ENCODE results near the gene ATAD2B.

ATAD2B gene

DNA sequence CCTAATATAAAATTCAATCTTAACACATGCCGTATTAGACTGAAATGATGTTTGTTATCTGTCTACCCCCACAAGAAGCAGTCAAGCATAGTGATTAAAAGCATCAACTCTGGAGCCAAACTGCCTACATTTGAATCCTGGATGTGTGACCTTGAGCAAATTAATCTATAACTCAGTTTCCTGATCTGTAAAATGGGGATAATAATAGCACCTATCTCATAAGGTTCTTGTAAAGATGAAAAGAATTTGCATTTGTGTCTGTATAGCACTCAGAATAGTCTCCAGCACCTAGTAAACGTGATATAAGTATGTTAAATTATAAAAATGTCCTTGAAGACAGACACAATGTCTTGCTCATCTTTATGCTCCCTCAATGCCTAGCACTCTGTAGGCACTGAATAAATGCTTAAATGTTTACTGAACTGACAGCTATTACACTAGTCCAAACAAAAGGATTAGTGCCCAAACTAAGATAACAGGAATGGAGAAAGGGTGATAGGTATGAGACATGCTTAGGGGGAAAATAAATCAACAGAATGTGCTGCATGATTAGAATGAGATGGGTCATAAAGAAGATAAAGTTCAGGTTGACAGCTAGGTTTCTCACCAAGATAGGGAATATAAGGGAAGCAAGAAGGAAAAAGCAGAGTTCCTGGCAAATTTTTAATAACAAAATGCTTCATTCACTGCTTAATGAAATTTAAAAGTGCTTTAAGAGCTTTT lies 180.6 kb downstream of the ATAD2B start:
- DNase-seq (ENCODE audit: low read depth, low spot score) = no peak

DNA sequence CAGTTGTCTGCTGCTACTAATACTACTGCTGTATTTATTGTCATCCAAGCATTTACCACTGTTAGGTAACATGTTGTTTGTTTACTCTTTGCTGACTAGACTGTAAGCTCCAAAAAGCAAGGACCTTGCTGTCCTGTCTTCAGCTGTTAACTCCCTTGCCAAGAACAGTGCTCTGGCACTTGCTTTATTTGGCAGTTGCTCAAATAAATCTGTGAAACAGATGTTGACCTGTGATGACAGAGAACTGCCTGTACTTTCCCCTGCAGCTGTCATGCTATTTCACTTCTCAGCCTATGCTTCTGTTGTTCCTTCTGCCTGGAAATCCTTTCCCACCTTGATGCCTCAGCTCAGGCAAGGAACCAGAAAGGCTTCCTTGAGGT lies 181.2 kb downstream of the ATAD2B start:
- DNase-seq (ENCODE audit: low read depth, low spot score) = no peak

DNA sequence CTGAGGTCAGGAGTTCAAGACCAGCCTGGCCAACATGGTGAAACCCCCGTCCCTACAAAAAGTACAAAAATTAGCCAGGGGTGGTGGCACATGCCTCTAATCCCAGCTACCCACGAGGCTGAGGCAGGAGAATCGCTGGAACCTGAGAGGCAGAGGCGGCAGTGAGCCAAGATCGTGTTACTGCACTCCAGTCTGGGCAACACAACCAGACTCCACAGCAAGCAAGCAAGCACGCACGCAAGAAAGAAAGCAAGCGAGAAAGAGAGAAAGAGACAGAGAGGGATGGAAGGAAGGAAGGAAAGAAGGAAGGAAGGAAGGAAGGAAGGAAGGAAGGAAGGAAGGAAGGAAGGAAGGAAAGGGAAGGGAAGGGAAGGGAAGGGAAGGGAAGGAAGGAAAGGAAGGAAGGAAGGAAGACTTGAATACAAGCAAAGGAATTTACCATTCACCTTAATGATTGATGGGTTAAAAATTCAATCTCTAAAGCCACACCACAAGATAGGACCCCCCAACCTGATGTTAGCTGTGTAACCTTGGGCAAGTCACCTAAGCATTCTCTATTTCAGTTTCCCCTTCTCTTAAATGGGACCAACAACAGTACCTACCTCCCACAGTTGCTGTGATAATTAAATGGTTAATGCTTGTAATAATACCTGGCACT lies 181.7 kb downstream of the ATAD2B start:
- no peak for DNase-seq (ENCODE audit: low read depth, low spot score)

DNA sequence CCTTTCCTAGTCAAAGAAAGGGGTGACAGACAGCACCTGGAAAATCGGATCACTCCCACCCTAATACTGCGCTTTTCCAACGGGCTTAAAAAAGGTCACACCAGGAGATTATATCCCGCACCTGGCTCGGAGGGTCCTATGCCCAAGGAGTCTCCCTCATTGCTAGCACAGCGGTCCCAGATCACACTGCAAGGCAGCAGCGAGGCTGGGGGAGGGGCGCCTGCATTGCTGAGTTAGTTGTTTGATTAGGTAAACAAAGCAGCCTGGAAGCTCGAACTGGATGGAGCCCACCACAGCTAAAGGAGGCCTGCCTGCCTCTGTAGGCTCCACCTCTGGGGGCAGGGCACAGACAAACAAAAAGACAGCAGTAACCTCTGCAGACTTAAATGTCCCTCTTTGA lies 190.1 kb downstream of the ATAD2B start:
- peak; percentile 14 for DNase-seq (ENCODE audit: low read depth, low spot score)

DNA sequence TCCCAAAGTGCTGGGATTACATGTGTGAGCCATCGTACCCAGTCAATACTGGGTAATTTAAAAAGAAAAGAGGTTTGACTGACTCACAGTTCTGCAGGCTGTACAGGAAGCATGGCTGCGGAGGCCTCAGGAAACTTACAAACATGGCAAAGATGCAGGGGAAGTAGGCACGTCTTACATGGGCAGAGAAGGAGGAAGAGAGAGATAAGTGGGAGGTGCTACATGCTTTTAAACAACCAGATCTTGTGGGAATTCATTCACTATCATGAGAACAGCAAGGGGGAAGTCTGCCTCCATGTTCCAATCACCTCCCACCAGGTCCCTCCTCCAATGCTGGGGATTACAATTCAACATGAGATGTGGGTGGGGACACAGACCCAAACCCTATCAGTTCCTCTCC lies 192.5 kb downstream of the ATAD2B start:
- no peak for DNase-seq (ENCODE audit: low read depth, low spot score)

DNA sequence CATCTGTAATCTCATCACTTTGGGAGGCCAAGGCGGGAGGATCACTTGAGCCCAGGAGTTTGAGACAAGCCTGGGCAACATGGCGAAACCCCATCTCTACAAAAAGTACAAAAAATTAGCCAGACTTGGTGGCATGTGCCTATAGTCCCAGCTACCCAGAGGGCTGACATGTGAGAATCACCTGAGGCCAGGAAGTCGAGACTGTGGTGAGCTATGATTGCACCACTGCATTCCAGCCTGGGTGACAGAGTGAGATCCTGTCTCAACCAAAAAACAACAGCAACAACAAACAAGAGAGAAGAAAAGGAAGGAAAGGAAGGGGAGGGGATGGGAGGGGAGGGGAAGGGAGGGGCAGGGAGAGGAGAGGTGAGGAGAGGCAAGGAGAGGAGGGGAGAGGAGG lies 203.9 kb downstream of the ATAD2B start:
- DNase-seq (ENCODE audit: low read depth, low spot score) = peak; percentile 16

DNA sequence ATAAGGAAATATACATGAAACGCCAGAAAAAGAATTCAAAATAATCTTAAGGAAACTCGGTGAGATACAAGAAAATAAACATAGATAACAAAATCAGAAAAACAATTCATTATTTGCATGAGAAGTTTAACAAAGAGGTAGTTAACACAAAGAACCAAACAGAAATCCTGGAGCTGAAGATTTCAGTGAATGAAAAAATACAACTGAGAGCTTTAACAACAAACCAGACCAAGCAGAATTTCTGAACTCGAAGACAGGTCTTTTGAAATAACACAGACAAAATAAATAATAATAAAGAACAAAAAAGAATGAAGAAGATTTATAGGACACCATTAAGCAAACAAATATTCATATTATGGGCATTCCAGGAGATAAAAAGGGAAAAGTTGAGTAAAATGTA lies 204.7 kb downstream of the ATAD2B start:
- no peak for DNase-seq (ENCODE audit: low read depth, low spot score)

DNA sequence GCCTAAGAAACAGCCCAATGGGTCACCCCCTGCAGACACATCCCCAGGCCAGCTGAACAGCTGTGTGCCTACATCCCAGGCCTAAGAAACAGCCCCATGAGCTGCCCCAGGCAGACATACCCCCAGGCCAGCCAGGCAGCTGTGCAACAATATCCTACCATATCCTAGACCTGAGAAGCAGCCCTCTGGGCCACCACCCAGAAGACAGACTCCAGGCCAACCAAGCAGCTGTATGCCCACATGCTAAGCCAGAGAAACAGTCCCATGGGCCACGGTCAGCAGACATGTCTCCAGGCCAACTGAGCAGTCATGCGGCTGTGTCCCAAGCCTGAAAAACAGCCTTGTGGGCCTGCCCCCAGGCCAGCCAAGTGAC lies 205.5 kb downstream of the ATAD2B start:
- no peak for DNase-seq (ENCODE audit: low read depth, low spot score)

DNA sequence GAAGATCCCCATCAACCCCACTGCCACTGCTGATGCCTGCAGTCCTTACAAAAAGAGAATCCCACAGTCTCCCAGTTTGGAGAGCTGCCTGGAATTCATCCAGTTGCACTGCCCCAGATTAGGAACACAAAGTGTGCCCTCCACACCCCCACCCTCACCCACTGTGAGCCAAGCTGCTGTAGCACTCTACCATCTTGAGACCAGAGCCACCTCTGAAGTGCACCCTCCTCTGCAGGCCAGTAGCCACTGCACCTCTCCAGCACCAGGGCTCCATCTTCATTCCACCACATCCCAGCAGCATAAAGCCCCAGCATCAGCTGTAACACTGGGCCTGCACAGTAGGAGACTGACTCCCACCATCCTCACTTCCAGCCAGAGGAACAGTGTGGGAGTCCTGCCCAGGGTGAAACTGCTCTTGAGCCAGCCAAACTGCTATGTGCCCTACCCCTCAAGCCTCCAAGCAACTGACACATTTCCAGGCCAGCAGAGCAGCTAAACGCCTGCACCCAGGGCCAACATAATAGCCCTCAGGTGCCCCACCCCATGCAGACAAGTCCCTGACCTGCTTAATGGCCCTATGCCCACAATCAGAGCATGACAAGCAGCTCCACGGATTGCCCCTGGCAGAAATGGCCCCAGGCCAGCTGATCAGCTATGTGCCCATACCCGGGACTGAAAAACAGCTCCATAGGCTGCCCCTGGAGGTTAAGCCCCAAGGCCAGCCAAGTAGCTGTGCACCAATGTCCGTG lies 206.0 kb downstream of the ATAD2B start:
- no peak for DNase-seq (ENCODE audit: low read depth, low spot score)

DNA sequence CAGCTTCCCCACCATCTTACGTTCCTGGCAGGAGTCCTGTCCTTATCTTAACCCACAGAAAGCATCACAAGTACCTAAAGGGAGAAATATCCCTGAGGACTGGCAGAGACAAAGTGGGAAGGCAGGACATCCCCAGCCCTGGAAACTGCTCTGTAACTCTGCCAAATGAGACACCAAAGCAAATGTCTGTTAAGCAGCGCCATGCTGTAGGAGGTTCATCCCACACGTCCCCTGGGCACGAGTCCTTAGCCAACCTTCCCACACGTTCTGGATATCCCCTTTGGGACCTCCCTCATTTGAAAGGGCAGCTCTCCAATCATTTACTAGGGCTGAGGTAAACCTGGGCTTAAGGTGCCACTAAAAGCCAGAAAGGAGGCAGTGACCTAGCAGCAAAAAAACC lies 207.2 kb downstream of the ATAD2B start:
- DNase-seq (ENCODE audit: low read depth, low spot score) = no peak

DNA sequence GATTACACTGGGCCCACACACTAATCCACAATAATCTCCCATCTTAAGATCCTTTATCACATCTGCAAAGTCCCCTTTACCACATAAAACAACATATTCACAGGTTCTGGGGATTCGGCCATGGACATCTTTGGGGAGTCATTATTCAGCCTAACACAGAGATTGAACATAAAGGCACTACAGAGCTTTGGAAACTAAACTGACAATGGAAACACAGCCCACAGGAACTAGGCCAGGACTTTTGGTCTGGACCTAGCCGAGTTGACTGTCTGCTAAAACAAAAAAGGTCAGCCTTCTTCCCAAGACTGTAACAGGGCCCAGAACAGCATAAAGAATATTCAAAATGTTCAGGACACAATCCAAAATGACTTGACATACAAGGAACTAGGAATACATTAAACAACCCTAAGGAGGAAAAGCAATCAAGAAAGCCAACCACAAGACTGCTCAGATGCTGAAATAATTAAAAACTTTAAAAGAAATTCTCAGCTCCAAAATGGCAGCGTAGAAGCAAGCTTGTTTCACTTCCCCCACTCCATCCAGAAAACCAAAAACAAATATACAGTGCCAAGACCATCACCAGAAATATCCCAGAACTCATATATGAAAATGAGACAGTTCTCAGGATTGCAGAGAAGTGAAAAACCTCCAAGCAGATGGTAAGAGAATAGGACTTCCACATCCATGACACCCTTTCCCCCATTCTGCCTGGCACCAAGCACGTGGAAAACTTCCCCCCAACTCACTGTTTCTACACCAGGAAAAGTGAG lies 207.8 kb downstream of the ATAD2B start:
- no peak for DNase-seq (ENCODE audit: low read depth, low spot score)

DNA sequence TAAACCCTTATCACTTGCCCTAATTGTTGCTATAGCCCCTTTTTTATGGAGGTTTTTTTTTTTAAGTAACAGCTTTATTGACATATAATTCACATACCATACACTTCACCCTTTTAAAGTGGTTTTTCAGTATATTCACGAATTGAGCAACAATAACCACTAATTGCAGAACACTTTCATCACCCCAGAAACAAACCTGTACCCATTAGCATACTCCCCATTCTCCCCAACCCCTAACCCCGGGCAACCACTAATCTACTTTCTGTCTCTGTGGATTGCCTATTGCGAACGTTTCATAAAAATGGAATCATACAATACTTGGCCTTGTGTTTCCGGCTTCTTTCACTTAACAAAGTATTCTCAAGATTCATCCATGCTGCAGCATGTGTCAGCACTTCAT lies 213.6 kb downstream of the ATAD2B start:
- no peak for DNase-seq (ENCODE audit: low read depth, low spot score)

DNA sequence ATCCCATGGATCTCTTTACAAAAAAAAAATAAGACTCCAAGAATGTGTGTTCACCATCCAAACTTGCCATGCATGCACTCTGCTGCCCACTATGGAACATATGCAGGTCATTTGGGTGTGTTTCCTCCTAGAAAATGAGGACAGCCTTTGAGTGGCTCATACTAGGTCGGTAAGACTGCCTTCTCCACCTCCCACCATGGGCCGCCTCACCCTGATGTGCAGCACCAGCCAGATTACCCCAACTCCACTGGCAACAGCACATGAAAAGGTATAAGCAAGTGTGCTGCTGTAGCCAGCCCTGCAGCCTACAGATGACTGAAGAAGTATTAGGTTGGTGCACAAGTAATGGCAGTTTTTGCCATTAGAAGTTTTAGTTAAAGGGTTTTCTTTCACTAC lies 214.2 kb downstream of the ATAD2B start:
- no peak for DNase-seq (ENCODE audit: low read depth, low spot score)

DNA sequence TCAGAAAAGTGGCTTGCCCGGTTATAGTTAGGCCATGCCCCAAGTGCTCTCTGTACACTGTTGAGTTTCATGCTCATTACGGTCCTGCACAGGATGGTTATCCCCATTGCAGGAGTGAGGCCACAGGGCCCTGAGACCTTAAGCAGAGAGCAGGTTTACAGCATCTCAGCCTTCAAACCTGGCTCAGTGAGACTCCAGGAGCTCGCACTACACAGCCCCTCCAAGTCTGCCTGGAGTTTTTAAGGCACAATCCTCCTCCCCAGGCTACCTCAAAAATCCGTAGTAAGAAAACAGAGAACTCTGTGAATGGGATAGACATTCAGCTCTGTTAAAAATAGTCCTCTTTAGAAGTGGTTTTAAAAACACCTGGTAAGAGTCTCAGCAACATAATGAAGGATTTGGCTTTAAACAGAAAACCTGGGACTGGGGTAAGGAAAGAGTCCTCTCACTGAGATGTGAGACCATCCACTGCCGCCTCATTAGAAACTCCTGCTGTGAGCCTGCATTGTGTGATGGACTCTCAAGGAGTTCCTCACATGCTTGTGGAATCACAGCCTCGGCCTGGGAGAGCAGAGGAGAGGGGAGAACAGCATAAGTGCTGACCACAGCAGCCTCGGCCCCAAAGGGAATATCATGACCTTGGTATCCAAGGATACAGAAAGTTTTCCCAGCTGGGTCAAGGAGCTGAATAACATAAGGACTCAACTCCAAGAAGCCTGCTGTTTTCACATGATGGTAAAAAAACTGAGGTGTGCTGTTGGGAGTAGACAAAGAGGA lies 214.8 kb downstream of the ATAD2B start:
- DNase-seq (ENCODE audit: low read depth, low spot score) = peak; percentile 52

DNA sequence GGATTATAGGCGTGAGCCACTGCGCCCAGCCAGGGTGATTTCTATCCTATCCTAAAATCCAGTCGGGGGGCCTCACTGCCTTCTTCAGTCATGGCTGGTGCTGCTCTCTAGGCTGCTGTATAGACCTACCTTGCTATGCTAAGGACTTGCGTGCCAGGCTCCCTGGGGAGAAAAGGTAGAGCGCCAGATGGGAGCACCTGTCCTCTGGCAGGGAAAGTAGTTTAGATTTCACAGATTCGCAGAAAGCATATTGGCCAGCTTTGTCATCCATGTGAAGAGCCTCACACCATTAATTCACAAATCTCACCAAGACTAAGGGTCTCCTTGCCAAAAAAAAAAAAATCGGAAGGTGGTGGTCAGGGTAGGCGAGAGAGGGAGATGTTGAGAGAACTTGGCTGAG lies 217.6 kb downstream of the ATAD2B start:
- DNase-seq (ENCODE audit: low read depth, low spot score) = no peak

DNA sequence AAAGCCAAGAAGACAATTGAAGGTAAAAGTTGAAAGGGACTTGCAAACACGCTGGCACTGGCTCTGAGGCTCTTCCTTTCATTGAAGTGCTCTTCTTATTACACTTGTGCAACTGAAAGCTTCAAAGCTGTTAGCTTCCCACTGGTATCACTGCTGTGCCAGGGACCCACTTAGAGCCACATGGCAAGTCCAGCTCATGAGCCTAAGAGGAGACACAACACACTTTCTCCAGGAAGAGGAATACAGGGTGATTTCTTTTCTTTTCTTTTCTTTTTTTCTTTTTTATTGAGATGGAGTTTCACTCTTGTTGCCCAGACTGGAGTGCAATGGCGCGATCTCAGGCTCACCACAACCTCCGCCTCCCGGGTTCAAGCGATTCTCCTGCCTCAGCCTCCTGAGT lies 218.2 kb downstream of the ATAD2B start:
- no peak for DNase-seq (ENCODE audit: low read depth, low spot score)

DNA sequence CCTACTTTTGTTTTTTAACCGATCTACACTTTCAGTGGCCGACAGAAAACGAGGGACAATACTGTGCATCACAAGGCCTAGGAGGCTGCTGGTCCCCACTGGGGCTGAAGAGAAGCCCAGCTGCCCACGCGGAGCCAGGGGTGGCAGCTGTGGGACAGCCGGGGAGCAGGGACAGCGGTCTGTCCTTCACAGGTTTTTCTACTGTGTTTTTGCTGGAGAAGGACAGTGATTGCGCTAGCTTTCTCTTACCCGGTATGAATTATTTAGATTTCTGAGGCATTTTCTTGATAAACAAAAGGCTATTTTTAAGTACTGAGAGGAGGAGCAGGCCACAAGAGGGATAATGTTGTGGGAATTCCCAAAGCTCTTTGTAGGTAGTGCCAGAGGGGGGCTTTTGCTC lies 219.8 kb downstream of the ATAD2B start:
- no peak for DNase-seq (ENCODE audit: low read depth, low spot score)

DNA sequence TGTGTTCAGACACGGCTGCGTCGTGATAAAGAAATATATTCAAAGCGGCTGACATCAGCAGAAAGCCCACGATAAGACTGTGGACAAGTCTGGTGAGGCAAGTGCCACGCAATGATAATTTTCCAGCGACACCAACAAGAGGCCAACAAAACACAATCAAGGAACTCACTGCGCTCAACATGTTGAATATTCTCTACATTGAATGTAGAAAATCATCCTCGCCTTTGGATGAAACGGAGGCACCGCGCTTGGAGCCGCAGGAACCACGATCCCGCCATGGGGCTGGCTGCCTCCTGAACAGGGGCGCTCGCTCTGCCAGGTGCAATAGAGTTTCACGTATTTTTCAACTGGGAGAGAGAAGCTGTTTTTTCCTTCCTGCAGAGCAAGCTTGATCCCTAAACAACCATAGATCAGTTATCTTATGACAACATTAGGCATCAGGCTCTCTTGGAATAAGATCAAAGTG lies 220.3 kb downstream of the ATAD2B start:
- peak; percentile 0 for DNase-seq (ENCODE audit: low read depth, low spot score)

DNA sequence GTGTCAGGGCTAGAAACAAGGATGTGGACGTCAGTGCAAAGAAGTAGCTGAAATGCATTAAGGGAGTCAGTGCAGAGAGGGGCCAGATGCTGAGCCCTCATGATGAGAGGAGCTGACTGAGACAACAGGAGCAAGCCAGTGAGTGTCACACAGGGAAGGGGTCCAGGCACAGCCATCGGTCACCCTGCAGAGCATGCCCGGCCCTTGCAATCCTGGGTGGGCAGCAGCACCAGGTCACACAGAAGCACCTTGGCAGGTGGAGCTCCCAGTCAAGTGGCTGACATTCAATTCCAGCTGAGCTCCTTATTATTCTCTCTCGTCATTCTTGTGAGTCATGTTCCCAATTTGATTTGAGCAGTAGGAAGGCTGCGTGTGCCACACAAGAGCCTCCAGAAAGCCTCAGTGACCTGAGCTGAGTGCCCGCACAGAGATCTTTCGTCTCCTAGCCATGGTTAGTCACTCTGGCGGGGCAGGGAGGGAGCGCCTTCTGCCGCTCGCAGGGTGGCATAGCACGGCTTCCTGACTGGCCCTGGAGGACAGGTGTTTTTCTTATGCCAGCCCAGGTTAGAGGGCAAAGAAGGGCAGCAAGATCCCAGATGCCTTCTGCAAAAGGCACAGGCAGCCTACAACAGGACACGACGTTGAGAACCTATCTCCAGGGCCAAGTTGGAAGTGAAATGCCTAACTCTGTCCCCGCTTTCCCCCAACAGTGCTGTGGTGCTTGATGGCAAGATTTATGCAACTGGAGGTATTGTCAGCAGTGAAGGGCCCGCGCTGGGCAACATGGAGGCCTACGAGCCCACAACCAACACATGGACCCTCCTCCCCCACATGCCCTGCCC lies 220.9 kb downstream of the ATAD2B start:
- DNase-seq (ENCODE audit: low read depth, low spot score) = peak; percentile 2
